ENCODE results near the gene SMCHD1. TPM values are rescaled to one million over a fixed set of nuclear protein-coding genes. Genes with fewer than 3 reads are reported as not detected.

Gene SMCHD1
- 10 to 100 TPM; 42.9 to 49.0 TPM for total RNA-seq
- 1 to 10 TPM; 4.4 to 7.8 TPM for polyA plus RNA-seq

- under 1% methylated on average over 100 of the region's 100 CpGs for WGBS
- Histone ChIP-seq H3K4me3 (ENCODE audit: low read depth in 1 of 3, low read length in 3 of 3) (peak within 1 kb of the TSS; percentile 75 to 95 (median 92)), H3K4me1 (ENCODE audit: control insufficient read depth in 4 of 4, insufficient read depth in 4 of 4, low read length in 3 of 4) (peaks cover 5 to 16% (median 10%) of the 10 kb centered on the region in 4 donors), H3K27me3 (ENCODE audit: control insufficient read depth in 4 of 4, insufficient read depth in 4 of 4, low read length in 3 of 4) (no peaks in the 10 kb centered on the region), H3K27ac (ENCODE audit: low read depth in 1 of 2, low read length in 2 of 2) (peak within 1 kb of the TSS; percentile 96 to 100), H3K9me3 (ENCODE audit: control insufficient read depth in 4 of 4, low read length in 3 of 4) (no peaks in the 10 kb centered on the region), H3K9ac (ENCODE audit: low read depth in 1 of 2, low read length in 2 of 2) (peak within 1 kb of the TSS; percentile 97 to 98), H3K36me3 (ENCODE audit: control insufficient read depth in 4 of 4, insufficient read depth in 3 of 4, low read depth in 1 of 4, low read length in 3 of 4) (no peaks in the 10 kb centered on the region)
- peak; percentile 87 for DNase-seq (ENCODE audit: low spot score)
- no peak for TF ChIP-seq RXRA (IDR thresholded peaks at IDR 0.05)
- TF ChIP-seq YY1 (IDR thresholded peaks at IDR 0.05): peak; percentile 36
- TF ChIP-seq HNF4A (conservative IDR thresholded peaks at IDR 0.05): peak in 1 of 2 donors; percentile 41
- TF ChIP-seq TAF1 (conservative IDR thresholded peaks at IDR 0.05): peak; percentile 77
- TF ChIP-seq REST (IDR thresholded peaks at IDR 0.05): peak; percentile 72
- peak; percentile 7 to 94 for TF ChIP-seq EGR1 (IDR thresholded peaks at IDR 0.05; ENCODE audit: low read depth in 2 of 2)
- peak; percentile 26 for TF ChIP-seq MAX (IDR thresholded peaks at IDR 0.05)
- no peak for TF ChIP-seq ZBTB33 (IDR thresholded peaks at IDR 0.05)
- TF ChIP-seq GABPA (IDR thresholded peaks at IDR 0.05 in 1 of 2, conservative IDR thresholded peaks at IDR 0.05 in 1 of 2): peak in 1 of 2 donors; percentile 71
These were observed at the start of gene SMCHD1 for GRCh38 chr18:2655178-2655953. SMCHD1 (plus strand) TSS chr18:2655726; CDS start chr18:2656076, 350 bp downstream.

- TF ChIP-seq EGR1 (IDR thresholded peaks at IDR 0.05; ENCODE audit: low read depth in 2 of 2) (no peak), FOXA2 (IDR thresholded peaks at IDR 0.05) (no peak), ATF3 (IDR thresholded peaks at IDR 0.05) (no peak), YY1 (IDR thresholded peaks at IDR 0.05) (no peak), JUND (IDR thresholded peaks at IDR 0.05) (no peak), CTCF (IDR thresholded peaks at IDR 0.05; ENCODE audit: low read depth, low read length, missing input control) (no peak), HNF4G (IDR thresholded peaks at IDR 0.05) (no peak), GABPA (IDR thresholded peaks at IDR 0.05 in 1 of 2, conservative IDR thresholded peaks at IDR 0.05 in 1 of 2) (no peak), HNF4A (conservative IDR thresholded peaks at IDR 0.05) (no peak), MAX (IDR thresholded peaks at IDR 0.05) (no peak), REST (IDR thresholded peaks at IDR 0.05) (no peak)
- Histone ChIP-seq H3K27ac (ENCODE audit: low read depth in 1 of 2, low read length in 2 of 2) (no peak overlapping the region), H3K36me3 (ENCODE audit: control insufficient read depth in 4 of 4, insufficient read depth in 3 of 4, low read depth in 1 of 4, low read length in 3 of 4) (no peaks in the 10 kb centered on the region), H3K27me3 (ENCODE audit: control insufficient read depth in 4 of 4, insufficient read depth in 4 of 4, low read length in 3 of 4) (no peaks in the 10 kb centered on the region), H3K9ac (ENCODE audit: low read depth in 1 of 2, low read length in 2 of 2) (no peak overlapping the region), H3K4me3 (ENCODE audit: low read depth in 1 of 3, low read length in 3 of 3) (no peak overlapping the region), H3K9me3 (ENCODE audit: control insufficient read depth in 4 of 4, low read length in 3 of 4) (no peaks in the 10 kb centered on the region), H3K4me1 (ENCODE audit: control insufficient read depth in 4 of 4, insufficient read depth in 4 of 4, low read length in 3 of 4) (no peaks in the 10 kb centered on the region)
- 86% methylated on average over 2 of the region's 2 CpGs for WGBS
- DNase-seq (ENCODE audit: low spot score): no peak
These were observed 49.2 kb upstream of the SMCHD1 start for GRCh38 chr18:2606335-2606734.

Data from liver (tissue), 9 donors.